ENCODE results near the gene COG3.

COG3 gene

GRCh38 chr13:45510672-45511071 lies 45.9 kb downstream of the COG3 start:
- DNase-seq = no peak
- no peak overlapping the region for H3K27ac ChIP-seq
- H3K4me3 ChIP-seq (ENCODE audit: low read depth, low read length) = no peak overlapping the region
- in situ Hi-C loops (cut with HindIII; ENCODE audit: low pct_ligation_motif_present, low sequenced_read_pairs) = no loop called here
- peaks cover 45% of the 10 kb centered on the region for H3K36me3 ChIP-seq (replicated peaks)
- TF ChIP-seq CTCF (IDR thresholded peaks at IDR 0.05; ENCODE audit: low read depth, low read length, missing control alignments) = no peak
- H3K27me3 ChIP-seq (replicated peaks) = no peaks in the 10 kb centered on the region

GRCh38 chr13:45511310-45512097 lies 46.8 kb downstream of the COG3 start:
- DNase-seq = peak; percentile 53
- in situ Hi-C loops (cut with HindIII; ENCODE audit: low pct_ligation_motif_present, low sequenced_read_pairs) = no loop called here
- TF ChIP-seq CTCF (IDR thresholded peaks at IDR 0.05; ENCODE audit: low read depth, low read length, missing control alignments) = peak; percentile 73
- Histone ChIP-seq H3K27me3 (replicated peaks) (no peaks in the 10 kb centered on the region), H3K36me3 (replicated peaks) (peaks cover 42% of the 10 kb centered on the region), H3K27ac (peak overlapping the region; percentile 20), H3K4me3 (ENCODE audit: low read depth, low read length) (no peak overlapping the region)

- H3K4me3 ChIP-seq (ENCODE audit: low read depth, low read length) = no peak overlapping the region
- no peaks in the 10 kb centered on the region for H3K27me3 ChIP-seq (replicated peaks)
- peak overlapping the region; percentile 20 for H3K27ac ChIP-seq
- no peak for TF ChIP-seq CTCF (IDR thresholded peaks at IDR 0.05; ENCODE audit: low read depth, low read length, missing control alignments)
- H3K36me3 ChIP-seq (replicated peaks) = peaks cover 40% of the 10 kb centered on the region
- in situ Hi-C loops (cut with HindIII; ENCODE audit: low pct_ligation_motif_present, low sequenced_read_pairs) = no loop called here
- peak; percentile 7 for DNase-seq
Observed at GRCh38 chr13:45512098-45512496, 47.4 kb downstream of the COG3 start.

DNA sequence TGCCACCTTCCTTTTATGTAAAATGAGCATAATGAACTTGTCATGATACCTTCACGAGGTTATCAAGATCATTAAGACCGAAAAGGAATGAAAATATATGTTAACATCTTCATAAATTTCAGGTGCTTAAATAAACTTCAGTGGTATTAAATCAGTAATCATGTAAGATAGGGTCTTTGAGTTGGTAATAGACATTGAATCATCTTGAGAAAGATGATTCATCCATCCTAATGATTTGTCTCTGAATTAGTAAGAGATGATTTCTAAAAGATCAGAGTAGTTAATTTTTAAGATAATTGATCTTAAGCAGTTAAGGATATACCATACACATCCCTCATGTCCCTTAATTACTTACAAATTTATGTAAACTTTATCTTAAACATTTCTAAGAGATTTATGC lies 52.0 kb downstream of the COG3 start:
- in situ Hi-C loops (cut with HindIII; ENCODE audit: low pct_ligation_motif_present, low sequenced_read_pairs) = no loop called here
- peaks cover 54% of the 10 kb centered on the region for H3K36me3 ChIP-seq (replicated peaks)
- no peak overlapping the region for H3K27ac ChIP-seq
- no peaks in the 10 kb centered on the region for H3K27me3 ChIP-seq (replicated peaks)
- TF ChIP-seq CTCF (IDR thresholded peaks at IDR 0.05; ENCODE audit: low read depth, low read length, missing control alignments) = no peak
- DNase-seq = no peak
- H3K4me3 ChIP-seq (ENCODE audit: low read depth, low read length) = no peak overlapping the region

- no peak overlapping the region for H3K4me3 ChIP-seq (ENCODE audit: low read depth, low read length)
- TF ChIP-seq CTCF (IDR thresholded peaks at IDR 0.05; ENCODE audit: low read depth, low read length, missing control alignments) = no peak
Observed at GRCh38 chr13:45518525-45519245, 53.9 kb downstream of the COG3 start.

More at GRCh38 chr13:45518525-45519245, 53.9 kb downstream of the COG3 start:
- in situ Hi-C loops (cut with HindIII; ENCODE audit: low pct_ligation_motif_present, low sequenced_read_pairs) = no loop called here
- Histone ChIP-seq H3K27me3 (replicated peaks) (no peaks in the 10 kb centered on the region), H3K27ac (no peak overlapping the region), H3K36me3 (replicated peaks) (peaks cover 51% of the 10 kb centered on the region)
- peak; percentile 17 for DNase-seq
